Gastroesophageal sphincter (tissue), 4 donors: ENCODE results near the gene DMD. TPM values are rescaled to one million over a fixed set of nuclear protein-coding genes. Genes with fewer than 3 reads are reported as not detected.

Experiments
- ATAC-seq: fragments of 150-250 bp; one replicate; pipeline ENCODE4 v1.9.1; 2016; ENCODE audit warnings: mild to moderate bottlenecking, moderate library complexity
- H3K27ac ChIP-seq, 4 donors: fragments of 200-600 bp; sonication (generic) in 3 of 4; 1 replicate in 3 of 4; 2 replicates in 1 of 4; pipeline ENCODE4 v1.5.1; 2016 to 2019
- H3K27me3 ChIP-seq: fragments of 200-600 bp; sonication (generic); one replicate; pipeline ENCODE4 v1.5.1; 2019
- H3K36me3 ChIP-seq, 2 donors: fragments of 200-600 bp; sonication (generic); one replicate each; pipeline ENCODE4 v1.5.1; 2019; ENCODE audit warnings: control low read depth in 1 of 2
- H3K4me1 ChIP-seq, 3 donors: fragments of 200-600 bp; sonication (generic); 1 replicate in 2 of 3; 2 replicates in 1 of 3; pipeline ENCODE4 v1.5.1; 2016 to 2019; ENCODE audit warnings: control low read depth in 2 of 3
- H3K4me3 ChIP-seq, 2 donors: fragments of 200-600 bp; sonication (generic); one replicate each; pipeline ENCODE4 v1.5.1; 2019; ENCODE audit warnings: mild to moderate bottlenecking in 1 of 2, moderate library complexity in 1 of 2
- H3K9me3 ChIP-seq, 3 donors: fragments of 200-600 bp; sonication (generic); one replicate each; pipeline ENCODE4 v1.5.1; 2017 to 2019; ENCODE audit warnings: control low read depth in 2 of 3
- CTCF ChIP-seq, 4 experiments: fragments of 200-600 bp in 2 of 4; fragments of 450-650 bp in 2 of 4; sonication (generic) in 1 of 4; IDR thresholded peaks; one replicate each; pipeline ENCODE4 v1.5.1; 2017 to 2019; ENCODE audit warnings: antibody characterized with exemption in 4 of 4, mild to moderate bottlenecking in 2 of 4, moderate library complexity in 2 of 4
- EP300 ChIP-seq: sonication (generic); formaldehyde crosslinking; IDR thresholded peaks from one replicate; pipeline ENCODE4 v1.6.1; 2017; ENCODE audit warnings: antibody characterized with exemption, mild to moderate bottlenecking
- POLR2A ChIP-seq, 2 donors: fragments of 450-650 bp; IDR thresholded peaks; one replicate each; pipeline ENCODE4 v1.6.1; 2017; ENCODE audit warnings: antibody characterized with exemption in 2 of 2, mild to moderate bottlenecking in 2 of 2, moderate library complexity in 1 of 2
- POLR2AphosphoS5 ChIP-seq: sonication (generic); formaldehyde crosslinking; IDR thresholded peaks from one replicate; pipeline ENCODE4 v1.6.1; 2017; ENCODE audit warnings: antibody characterized with exemption
- WGBS, 2 donors: methylation state at CpG; one replicate each; pipeline ENCODE4 v1.1.5; 2018; ENCODE audit warnings: low coverage in 1 of 2; 5-methylcytosine and 5-hydroxymethylcytosine counted together
- total RNA-seq, 4 donors: library from RNA; depleted of rRNA; stranded (reverse); fragments of >200 nt; gene quantifications; one replicate each; pipeline ENCODE4 v1.1.0, GENCODE V29; 2016

The DMD gene
- total RNA-seq, 4 donors from 2014 or later, result 111 to 225 (median 183) TPM

- Histone ChIP-seq H3K36me3 (no peaks in the 10 kb centered on the region), H3K4me3 (no peak overlapping the region), H3K27me3 (no peaks in the 10 kb centered on the region), H3K9me3 (no peaks in the 10 kb centered on the region), H3K27ac (no peak overlapping the region), H3K4me1 (peaks cover 0 to 9% (median 0%) of the 10 kb centered on the region in 3 donors)
- WGBS, 2 donors, result 74 to 93% methylated on average over 5 of the region's 5 CpGs
- no peak for ATAC-seq
- no peak for TF ChIP-seq EP300
- TF ChIP-seq POLR2A (IDR thresholded peaks at IDR 0.05), result no peak
- no peak for TF ChIP-seq POLR2AphosphoS5
These were observed 363.4 kb downstream of the DMD start for GRCh38 chrX:32847921-32848320.

DNA sequence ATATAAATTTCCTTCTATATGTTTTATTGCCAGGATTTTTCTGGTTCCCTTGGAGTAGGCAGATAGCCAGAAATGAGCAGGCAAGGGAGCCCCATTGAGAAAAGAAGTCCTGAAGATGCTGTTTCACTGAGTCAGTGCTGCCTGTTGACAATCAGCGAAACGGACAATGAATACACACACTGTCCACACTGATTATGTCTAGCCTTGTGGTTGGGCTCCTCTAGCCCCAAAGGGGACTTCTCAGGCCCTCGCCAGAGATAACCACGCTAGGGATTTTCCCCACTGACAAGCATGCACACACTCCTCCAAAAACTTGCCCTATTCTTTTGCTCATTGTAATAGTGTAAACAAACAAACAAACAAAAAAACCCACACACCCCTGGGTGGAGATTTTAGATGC, 369.3 kb downstream of the DMD start:
- TF ChIP-seq CTCF (IDR thresholded peaks at IDR 0.05) (no peak), EP300 (no peak), POLR2A (IDR thresholded peaks at IDR 0.05) (no peak), POLR2AphosphoS5 (no peak)
- no peaks in the 10 kb centered on the region for H3K27me3 ChIP-seq
- no peaks in the 10 kb centered on the region for H3K36me3 ChIP-seq
- ATAC-seq, result no peak
- H3K9me3 ChIP-seq, result no peaks in the 10 kb centered on the region
- H3K27ac ChIP-seq, result no peak overlapping the region
- 73% methylated on average over 2 of the region's 4 CpGs; no CpG with 5 or more reads in 1 of the 2 donors for WGBS, 2 donors
- H3K4me1 ChIP-seq, result peaks cover 0 to 9% (median 0%) of the 10 kb centered on the region in 3 donors
- no peak overlapping the region for H3K4me3 ChIP-seq

DNA sequence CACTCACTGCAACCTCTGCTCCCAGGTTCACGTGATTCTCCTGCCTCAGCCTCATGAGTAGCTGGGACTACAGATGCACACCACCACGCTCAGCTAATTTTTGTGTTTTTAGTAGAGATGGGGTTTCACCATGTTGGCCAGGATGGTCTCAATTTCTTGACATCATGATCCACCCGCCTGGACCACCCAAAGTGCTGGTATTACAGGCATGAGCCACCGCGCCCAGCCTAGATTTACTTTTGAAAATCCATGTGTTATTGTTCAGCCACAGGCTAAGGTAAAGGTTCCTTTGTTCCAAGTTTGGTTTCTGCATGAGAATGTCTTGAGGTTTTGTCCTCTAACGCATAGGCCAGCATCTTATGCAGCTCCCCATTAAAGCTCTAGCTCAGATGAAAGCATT, 371.6 kb downstream of the DMD start:
- Histone ChIP-seq H3K4me1 (no peaks in the 10 kb centered on the region), H3K27me3 (no peaks in the 10 kb centered on the region), H3K36me3 (no peaks in the 10 kb centered on the region), H3K27ac (no peak overlapping the region), H3K4me3 (no peak overlapping the region), H3K9me3 (no peaks in the 10 kb centered on the region)
- WGBS, 2 donors, result 94% methylated on average over 2 to 3 of the region's 6 CpGs
- no peak for ATAC-seq
- TF ChIP-seq EP300 (no peak), POLR2AphosphoS5 (no peak), POLR2A (IDR thresholded peaks at IDR 0.05) (no peak), CTCF (IDR thresholded peaks at IDR 0.05) (no peak)

- no peak for ATAC-seq
- 29 to 39% methylated on average over 2 of the region's 2 CpGs for WGBS, 2 donors
- Histone ChIP-seq H3K27ac (no peak overlapping the region), H3K4me3 (no peak overlapping the region), H3K27me3 (no peaks in the 10 kb centered on the region), H3K4me1 (no peaks in the 10 kb centered on the region), H3K36me3 (no peaks in the 10 kb centered on the region), H3K9me3 (no peaks in the 10 kb centered on the region)
- TF ChIP-seq CTCF (IDR thresholded peaks at IDR 0.05) (no peak), POLR2AphosphoS5 (no peak), EP300 (no peak), POLR2A (IDR thresholded peaks at IDR 0.05) (no peak)
These were observed 386.3 kb downstream of the DMD start for GRCh38 chrX:32825009-32825408.

DNA sequence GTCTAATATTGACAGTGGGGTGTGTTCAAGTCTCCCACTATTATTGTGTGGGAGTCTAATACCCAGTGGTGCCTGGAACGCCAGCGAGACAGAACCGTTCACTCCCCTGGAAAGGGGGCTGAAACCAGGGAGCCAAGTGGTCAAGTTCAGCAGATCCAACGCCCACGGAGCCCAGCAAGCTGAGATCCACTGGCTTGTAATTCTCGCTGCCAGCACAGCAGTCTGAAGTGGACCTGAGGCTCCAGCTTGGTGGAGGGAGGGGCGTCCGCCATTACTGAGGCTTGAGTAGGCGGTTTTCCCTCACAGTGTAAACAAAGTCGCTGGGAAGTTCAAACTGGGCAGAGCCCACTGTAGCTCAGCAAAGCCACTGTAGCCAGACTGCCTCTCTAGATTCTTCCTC, 407.3 kb downstream of the DMD start:
- Histone ChIP-seq H3K9me3 (no peaks in the 10 kb centered on the region), H3K4me3 (no peak overlapping the region), H3K4me1 (no peaks in the 10 kb centered on the region), H3K27me3 (no peaks in the 10 kb centered on the region), H3K36me3 (peaks cover 0 to 9% of the 10 kb centered on the region in 2 donors), H3K27ac (no peak overlapping the region)
- no peak for ATAC-seq
- no CpG with 5 or more reads among the region's 10 CpGs for WGBS, 2 donors
- TF ChIP-seq POLR2A (IDR thresholded peaks at IDR 0.05), result no peak
- TF ChIP-seq POLR2AphosphoS5, result no peak
- TF ChIP-seq CTCF (IDR thresholded peaks at IDR 0.05), result no peak
- TF ChIP-seq EP300, result no peak
